Stimulated activated CD8-positive, alpha-beta memory T cell treated with anti-CD3 and anti-CD28 coated beads, Interleukin-4, amount 100 ng/mL, for 4 hours (primary cell): ENCODE data around the gene ADSS1.

Experiments
- DNase-seq, 2 donors: peaks; one replicate each; pipeline ENCODE4 v3.0.0-alpha.2; 2020; ENCODE audit warnings: low read depth in 2 of 2, low spot score in 1 of 2

Gene ADSS1

GRCh38 chr14:104732931-104733681 is 9.1 kb downstream of the ADSS1 start:
- DNase-seq: no peak

- DNase-seq: no peak
Observed at GRCh38 chr14:104734051-104734587, 10.1 kb downstream of the ADSS1 start.

- DNase-seq: no peak
Observed at GRCh38 chr14:104734601-104734990, 10.6 kb downstream of the ADSS1 start.

- DNase-seq: no peak
Observed at GRCh38 chr14:104734991-104735779, 11.2 kb downstream of the ADSS1 start.

- DNase-seq: no peak
Observed at GRCh38 chr14:104735830-104736642, 12.0 kb downstream of the ADSS1 start.

- no peak for DNase-seq
Observed at GRCh38 chr14:104738375-104739019, 14.5 kb downstream of the ADSS1 start.

- DNase-seq: no peak
Observed at GRCh38 chr14:104739026-104739425, 15.0 kb downstream of the ADSS1 start.

- DNase-seq: no peak
Observed at GRCh38 chr14:104739546-104740516, 15.8 kb downstream of the ADSS1 start.

GRCh38 chr14:104741108-104741802 is 17.2 kb downstream of the ADSS1 start:
- DNase-seq: no peak

- no peak for DNase-seq
Observed at GRCh38 chr14:104741803-104742251, 17.8 kb downstream of the ADSS1 start.

- DNase-seq: no peak
Observed at GRCh38 chr14:104742586-104743455, 18.8 kb downstream of the ADSS1 start.

GRCh38 chr14:104743461-104744380 is 19.7 kb downstream of the ADSS1 start:
- DNase-seq: no peak

GRCh38 chr14:104744484-104744883 is 20.5 kb downstream of the ADSS1 start:
- DNase-seq: no peak

GRCh38 chr14:104745431-104745830 is 21.4 kb downstream of the ADSS1 start:
- DNase-seq: no peak

- DNase-seq: no peak
Observed at GRCh38 chr14:104746071-104746545, 22.1 kb downstream of the ADSS1 start.

GRCh38 chr14:104746934-104747481 is 23.0 kb downstream of the ADSS1 start:
- no peak for DNase-seq

- DNase-seq: no peak
Observed at GRCh38 chr14:104747876-104748275, 23.8 kb downstream of the ADSS1 start.
